Gastroesophageal sphincter (tissue), 3 donors: ENCODE results near the gene PPP2CA.

ENCODE experiments used
- CTCF ChIP-seq, 4 experiments: fragments of 200-600 bp in 2 of 4; fragments of 450-650 bp in 2 of 4; sonication (generic) in 1 of 4; IDR thresholded peaks; one replicate each; pipeline ENCODE4 v1.5.1; 2017 to 2019; ENCODE audit warnings: antibody characterized with exemption in 4 of 4, mild to moderate bottlenecking in 2 of 4, moderate library complexity in 2 of 4
- POLR2A ChIP-seq, 2 donors: fragments of 450-650 bp; IDR thresholded peaks; one replicate each; pipeline ENCODE4 v1.6.1; 2017; ENCODE audit warnings: antibody characterized with exemption in 2 of 2, mild to moderate bottlenecking in 2 of 2, moderate library complexity in 1 of 2

- TF ChIP-seq CTCF (IDR thresholded peaks at IDR 0.05), result no peak
- no peak for TF ChIP-seq POLR2A (IDR thresholded peaks at IDR 0.05)
Observed at GRCh38 chr5:134227259-134227658, 1.4 kb upstream of the PPP2CA start.
